CD14-positive monocyte (primary cell): ENCODE results near the gene MRPL34. TPM values are rescaled to one million over a fixed set of nuclear protein-coding genes. Genes with fewer than 3 reads are reported as not detected.

ENCODE experiments used
- DNase-seq, 3 donors: peaks; one replicate each; pipeline ENCODE4 v3.0.0-alpha.2; 2011 to 2022
- H2AFZ ChIP-seq: 2 replicates; pipeline ENCODE4 v1.6.0; 2012; ENCODE audit warnings: mild to moderate bottlenecking, low read depth, low read length, inconsistent platforms; ENCODE audit not compliant: insufficient read depth, poor library complexity, severe bottlenecking
- H3K27ac ChIP-seq, 2 donors: 1 replicate in 1 of 2; 2 replicates in 1 of 2; pipeline ENCODE4 v1.5.1; 2012 to 2013; ENCODE audit warnings: low read length in 2 of 2, control low read depth in 1 of 2, inconsistent platforms in 1 of 2, low read depth in 1 of 2, mild to moderate bottlenecking in 1 of 2
- H3K27me3 ChIP-seq, 2 donors: one replicate each; pipeline versions ENCODE4 v1.6.0 to v1.6.1; 2011 to 2013; ENCODE audit warnings: low read length in 2 of 2; ENCODE audit not compliant: control insufficient read depth in 2 of 2, insufficient read depth in 2 of 2
- H3K36me3 ChIP-seq, 2 donors: replicated peaks in 1 of 2; 1 replicate in 1 of 2; 2 replicates in 1 of 2; pipeline versions ENCODE4 v1.5.1 to v1.6.1; 2012 to 2013; ENCODE audit warnings: low read length in 2 of 2, control low read depth in 1 of 2, inconsistent platforms in 1 of 2, mild to moderate bottlenecking in 1 of 2; ENCODE audit not compliant: insufficient read depth in 2 of 2, control insufficient read depth in 1 of 2
- H3K4me1 ChIP-seq, 2 donors: 1 replicate in 1 of 2; 2 replicates in 1 of 2; pipeline versions ENCODE4 v1.5.1 to v1.6.1; 2012 to 2013; ENCODE audit warnings: low read length in 2 of 2, control low read depth in 1 of 2, inconsistent platforms in 1 of 2, mild to moderate bottlenecking in 1 of 2, moderate library complexity in 1 of 2; ENCODE audit not compliant: insufficient read depth in 2 of 2, control insufficient read depth in 1 of 2
- H3K4me2 ChIP-seq: replicated peaks from 2 replicates; pipeline ENCODE3; 2012; ENCODE audit warnings: low read length, moderate library complexity, mild to moderate bottlenecking; ENCODE audit not compliant: poor library complexity, severe bottlenecking; ENCODE audit errors: extremely low read depth
- H3K4me3 ChIP-seq, 3 experiments: fragments of 200-600 bp in 1 of 3; sonication (generic) in 1 of 3; replicated peaks in 1 of 3; 1 replicate in 2 of 3; 2 replicates in 1 of 3; pipeline ENCODE4 v1.5.1; 2011 to 2013; ENCODE audit warnings: low read length in 3 of 3, mild to moderate bottlenecking in 3 of 3, control low read depth in 2 of 3, low read depth in 2 of 3, inconsistent platforms in 1 of 3, moderate library complexity in 1 of 3
- H3K79me2 ChIP-seq: 2 replicates; pipeline ENCODE4 v1.6.0; 2012; ENCODE audit warnings: mild to moderate bottlenecking, control low read depth, inconsistent platforms, low read length, moderate library complexity; ENCODE audit not compliant: insufficient read depth
- H3K9ac ChIP-seq: 2 replicates; pipeline ENCODE4 v1.6.0; 2017; ENCODE audit warnings: low read length, mild to moderate bottlenecking; ENCODE audit not compliant: insufficient read depth, poor library complexity, severe bottlenecking
- H3K9me3 ChIP-seq, 2 donors: replicated peaks in 1 of 2; 1 replicate in 1 of 2; 2 replicates in 1 of 2; pipeline versions ENCODE4 v1.5.1 to v1.6.1; 2012 to 2013; ENCODE audit warnings: low read length in 2 of 2, control low read depth in 1 of 2; ENCODE audit not compliant: control insufficient read depth in 1 of 2, insufficient read depth in 1 of 2
- H4K20me1 ChIP-seq: 2 replicates; pipeline ENCODE4 v1.6.0; 2012; ENCODE audit warnings: mild to moderate bottlenecking, low read length, control low read depth, moderate library complexity; ENCODE audit not compliant: insufficient read depth
- H3K27ac Mint-ChIP-seq, 7 donors: one replicate each; pipeline ENCODE4 v1.8.0; 2020; ENCODE audit warnings: mild to moderate bottlenecking in 7 of 7, mixed read lengths in 7 of 7, moderate library complexity in 6 of 7, inconsistent platforms in 2 of 7
- H3K27me3 Mint-ChIP-seq, 3 donors: one replicate each; pipeline ENCODE4 v1.8.0; 2021 to 2022; ENCODE audit warnings: low read depth in 3 of 3, mild to moderate bottlenecking in 3 of 3, mixed read lengths in 3 of 3, moderate library complexity in 3 of 3, inconsistent platforms in 1 of 3
- H3K36me3 Mint-ChIP-seq, 2 donors: one replicate each; pipeline ENCODE4 v1.8.0; 2020; ENCODE audit warnings: mixed read lengths in 2 of 2, inconsistent platforms in 1 of 2, mild to moderate bottlenecking in 1 of 2
- H3K4me1 Mint-ChIP-seq: one replicate; pipeline ENCODE4 v1.8.0; 2020; ENCODE audit warnings: mild to moderate bottlenecking, mixed read lengths
- H3K4me3 Mint-ChIP-seq, 2 donors: one replicate each; pipeline ENCODE4 v1.8.0; 2020; ENCODE audit warnings: mild to moderate bottlenecking in 2 of 2, mixed read lengths in 2 of 2, moderate library complexity in 1 of 2
- H3K9me3 Mint-ChIP-seq, 7 donors: one replicate each; pipeline ENCODE4 v1.8.0; 2020 to 2022; ENCODE audit warnings: mixed read lengths in 7 of 7, mild to moderate bottlenecking in 6 of 7, moderate library complexity in 6 of 7, inconsistent platforms in 2 of 7
- WGBS: methylation state at CpG from one replicate; pipeline ENCODE4 v1.1.5; 2013; ENCODE audit warnings: missing lambda C conversion rate; ENCODE audit not compliant: insufficient coverage; 5-methylcytosine and 5-hydroxymethylcytosine counted together
- intact Hi-C, 2 donors: fragments of 100-400 bp; cut with micrococcal nuclease; formaldehyde crosslinking; loops; one replicate each; pipeline versions ENCODE4 v1.15.0 to v1.15.1; 2023
- polyA plus RNA-seq, 3 donors: library from polyadenylated mRNA; depleted of rRNA in 1 of 3; unstranded in 2 of 3; stranded (reverse) in 1 of 3; fragments of 300-500 nt in 2 of 3; fragments of >200 nt in 1 of 3; fragmentation: Illumina TruSeq in 2 of 3; gene quantifications; 1 replicate in 2 of 3; 2 replicates in 1 of 3; pipeline ENCODE4 v1.2.3, GENCODE V29; 2012 to 2021
- TF ChIP-seq, protein P1 (sequence below): fragments of 200-600 bp; IDR thresholded peaks from one replicate; pipeline ENCODE4 v1.8.0; 2022; ENCODE audit warnings: antibody characterized with exemption, mild to moderate bottlenecking

Gene MRPL34
- polyA plus RNA-seq, 3 donors, result 13.2 to 208 (median 155) TPM

DNA sequence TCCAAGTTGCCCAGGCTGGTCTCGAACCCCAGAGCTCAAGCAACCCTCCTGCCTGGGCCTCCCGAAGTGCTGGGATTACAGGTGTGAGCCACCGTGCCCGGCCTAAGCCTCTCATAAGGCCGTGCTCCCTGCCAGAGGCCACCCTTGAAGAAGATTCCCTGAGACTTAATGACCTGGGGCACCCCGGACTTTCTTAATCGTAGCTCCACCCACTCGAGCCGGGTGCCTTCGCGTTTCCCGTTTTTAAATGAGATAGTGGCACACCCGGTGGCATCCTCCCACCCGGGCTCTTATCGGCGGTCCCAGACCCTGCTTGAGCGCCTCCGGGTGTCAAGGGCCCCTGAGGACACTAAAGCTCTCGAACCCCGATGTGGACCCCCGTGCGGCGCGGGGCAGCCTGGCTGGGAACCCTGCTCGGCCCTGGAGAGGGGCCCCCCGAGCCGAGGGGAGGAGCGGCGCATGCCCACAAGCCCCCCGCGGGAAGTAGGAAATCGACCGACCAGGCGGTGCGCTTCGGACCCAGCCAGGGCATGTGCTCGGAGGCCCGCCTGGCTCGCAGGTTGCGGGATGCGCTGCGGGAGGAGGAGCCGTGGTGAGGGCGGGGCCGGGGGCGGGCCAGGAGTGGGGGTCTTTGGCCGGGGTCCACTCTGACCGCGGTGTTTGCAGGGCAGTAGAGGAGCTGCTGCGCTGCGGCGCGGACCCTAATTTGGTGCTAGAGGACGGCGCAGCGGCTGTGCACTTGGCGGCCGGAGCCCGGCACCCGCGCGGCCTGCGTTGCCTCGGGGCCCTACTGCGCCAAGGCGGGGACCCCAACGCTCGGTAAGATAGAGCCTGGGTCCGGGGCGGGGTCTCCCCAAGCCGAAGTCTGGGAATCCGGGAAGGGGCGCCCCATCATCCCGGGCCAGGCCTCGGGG is 24.0 kb upstream of the MRPL34 start, which contains the start of gene ANKLE1:
TSS of gene ANKLE1 (plus strand) at position 511 of the 914 bp plus-strand sequence. CDS start at position 531, 20 bp downstream.
- Histone ChIP-seq H3K4me3 (peak within 1 kb of the TSS; percentile 53 to 81 (median 58)), H3K27me3 (no peaks in the 10 kb centered on the region), H3K27ac (peak within 1 kb of the TSS; percentile 14 to 24), H3K79me2 (no peaks in the 10 kb centered on the region), H3K9me3 (no peaks in the 10 kb centered on the region), H3K36me3 (peaks cover 16 to 51% of the 10 kb centered on the region in 2 donors), H2AFZ (peak within 1 kb of the TSS; percentile 85), H3K4me2 (peak within 1 kb of the TSS; percentile 82), H3K9ac (peak within 1 kb of the TSS; percentile 61), H3K4me1 (peaks cover 26 to 27% of the 10 kb centered on the region in 2 donors), H4K20me1 (peaks cover 4% of the 10 kb centered on the region)
- H3K27me3 Mint-ChIP-seq, result peaks cover 0 to 2% (median 0%) of the 10 kb centered on the region in 3 donors
- no peaks in the 10 kb centered on the region for H3K9me3 Mint-ChIP-seq
- peak within 1 kb of the TSS; percentile 81 to 91 for H3K4me3 Mint-ChIP-seq
- intact Hi-C loops, result loop anchor here (2.0 to 5.0 kb wide), 2 partner anchors 23 to 74 kb away; no protein-coding TSS in a partner anchor
- peak within 1 kb of the TSS; percentile 50 to 85 (median 66) for H3K27ac Mint-ChIP-seq
- peaks cover 19% of the 10 kb centered on the region for H3K4me1 Mint-ChIP-seq
- TF ChIP-seq, protein P1, sequence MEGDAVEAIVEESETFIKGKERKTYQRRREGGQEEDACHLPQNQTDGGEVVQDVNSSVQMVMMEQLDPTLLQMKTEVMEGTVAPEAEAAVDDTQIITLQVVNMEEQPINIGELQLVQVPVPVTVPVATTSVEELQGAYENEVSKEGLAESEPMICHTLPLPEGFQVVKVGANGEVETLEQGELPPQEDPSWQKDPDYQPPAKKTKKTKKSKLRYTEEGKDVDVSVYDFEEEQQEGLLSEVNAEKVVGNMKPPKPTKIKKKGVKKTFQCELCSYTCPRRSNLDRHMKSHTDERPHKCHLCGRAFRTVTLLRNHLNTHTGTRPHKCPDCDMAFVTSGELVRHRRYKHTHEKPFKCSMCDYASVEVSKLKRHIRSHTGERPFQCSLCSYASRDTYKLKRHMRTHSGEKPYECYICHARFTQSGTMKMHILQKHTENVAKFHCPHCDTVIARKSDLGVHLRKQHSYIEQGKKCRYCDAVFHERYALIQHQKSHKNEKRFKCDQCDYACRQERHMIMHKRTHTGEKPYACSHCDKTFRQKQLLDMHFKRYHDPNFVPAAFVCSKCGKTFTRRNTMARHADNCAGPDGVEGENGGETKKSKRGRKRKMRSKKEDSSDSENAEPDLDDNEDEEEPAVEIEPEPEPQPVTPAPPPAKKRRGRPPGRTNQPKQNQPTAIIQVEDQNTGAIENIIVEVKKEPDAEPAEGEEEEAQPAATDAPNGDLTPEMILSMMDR, result no peak
- H3K36me3 Mint-ChIP-seq, result peaks cover 19 to 49% of the 10 kb centered on the region in 2 donors
- peak; percentile 70 to 87 (median 79) for DNase-seq
- WGBS, result 5% methylated on average over 73 of the region's 75 CpGs

DNA sequence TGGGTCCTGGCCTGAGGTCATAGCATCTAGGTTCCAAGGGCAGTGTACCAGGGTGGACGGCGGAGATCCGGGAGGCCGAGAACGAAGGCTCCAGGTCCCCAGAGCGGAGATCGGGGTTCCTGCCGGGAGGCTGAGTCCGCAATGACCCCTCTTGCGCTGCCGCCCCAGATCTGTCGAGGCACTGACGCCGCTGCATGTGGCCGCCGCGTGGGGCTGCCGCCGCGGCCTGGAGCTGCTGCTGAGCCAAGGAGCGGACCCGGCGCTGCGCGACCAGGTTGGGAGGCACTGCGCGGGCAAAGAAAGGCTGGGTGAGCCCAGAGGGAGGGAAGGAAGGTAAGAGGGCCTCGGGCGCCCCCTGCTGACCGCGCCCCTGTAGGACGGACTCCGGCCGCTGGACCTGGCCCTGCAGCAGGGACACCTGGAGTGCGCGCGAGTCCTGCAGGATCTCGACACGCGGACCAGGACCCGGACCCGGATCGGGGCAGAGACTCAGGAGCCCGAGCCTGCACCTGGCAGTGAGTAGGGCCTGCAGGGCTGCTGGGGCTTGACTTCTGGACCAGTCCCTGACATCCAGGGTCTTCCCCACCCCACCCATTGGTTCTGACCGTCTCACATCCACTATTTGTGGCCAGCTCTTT is 23.1 kb upstream of the MRPL34 start:
- Mint-ChIP-seq H3K9me3 (no peaks in the 10 kb centered on the region), H3K4me3 (peak overlapping the region; percentile 81 to 91), H3K27me3 (peaks cover 0 to 2% (median 0%) of the 10 kb centered on the region in 3 donors), H3K36me3 (peaks cover 12 to 41% of the 10 kb centered on the region in 2 donors), H3K27ac (peak overlapping the region in 3 of 7 donors; percentile 33 to 75 (median 53)), H3K4me1 (peaks cover 19% of the 10 kb centered on the region)
- H3K4me1 ChIP-seq, result peaks cover 26 to 27% of the 10 kb centered on the region in 2 donors
- H3K4me3 ChIP-seq, result peak overlapping the region; percentile 53 to 81 (median 58)
- peaks cover 4% of the 10 kb centered on the region for H4K20me1 ChIP-seq
- no peaks in the 10 kb centered on the region for H3K79me2 ChIP-seq
- DNase-seq, result peak; percentile 76 to 83 (median 80)
- H3K9ac ChIP-seq, result peak overlapping the region; percentile 61
- WGBS, result 2% methylated on average over 44 of the region's 45 CpGs
- no peak overlapping the region for H3K27ac ChIP-seq
- H3K9me3 ChIP-seq, result no peaks in the 10 kb centered on the region
- intact Hi-C loops, result loop anchor here (2.0 to 5.0 kb wide), 2 partner anchors 24 to 75 kb away; no protein-coding TSS in a partner anchor
- TF ChIP-seq, protein P1, result peak; percentile 96
- peak overlapping the region; percentile 85 for H2AFZ ChIP-seq
- peak overlapping the region; percentile 82 for H3K4me2 ChIP-seq
- H3K27me3 ChIP-seq, result no peaks in the 10 kb centered on the region
- peaks cover 8 to 42% of the 10 kb centered on the region in 2 donors for H3K36me3 ChIP-seq
